GOT3 (cell line): ENCODE data around the gene ABHD15.
"Not testable (repeated sequence)": the region's sequence is repeated elsewhere in the genome, so short reads cannot be mapped to it uniquely, and the experiment has no call there.

Experiments
- DNase-seq: peaks from one replicate; lab custom pipeline; 2025; ENCODE audit warnings: mixed read lengths; lab: John Stamatoyannopoulos, UW

Gene ABHD15

DNA sequence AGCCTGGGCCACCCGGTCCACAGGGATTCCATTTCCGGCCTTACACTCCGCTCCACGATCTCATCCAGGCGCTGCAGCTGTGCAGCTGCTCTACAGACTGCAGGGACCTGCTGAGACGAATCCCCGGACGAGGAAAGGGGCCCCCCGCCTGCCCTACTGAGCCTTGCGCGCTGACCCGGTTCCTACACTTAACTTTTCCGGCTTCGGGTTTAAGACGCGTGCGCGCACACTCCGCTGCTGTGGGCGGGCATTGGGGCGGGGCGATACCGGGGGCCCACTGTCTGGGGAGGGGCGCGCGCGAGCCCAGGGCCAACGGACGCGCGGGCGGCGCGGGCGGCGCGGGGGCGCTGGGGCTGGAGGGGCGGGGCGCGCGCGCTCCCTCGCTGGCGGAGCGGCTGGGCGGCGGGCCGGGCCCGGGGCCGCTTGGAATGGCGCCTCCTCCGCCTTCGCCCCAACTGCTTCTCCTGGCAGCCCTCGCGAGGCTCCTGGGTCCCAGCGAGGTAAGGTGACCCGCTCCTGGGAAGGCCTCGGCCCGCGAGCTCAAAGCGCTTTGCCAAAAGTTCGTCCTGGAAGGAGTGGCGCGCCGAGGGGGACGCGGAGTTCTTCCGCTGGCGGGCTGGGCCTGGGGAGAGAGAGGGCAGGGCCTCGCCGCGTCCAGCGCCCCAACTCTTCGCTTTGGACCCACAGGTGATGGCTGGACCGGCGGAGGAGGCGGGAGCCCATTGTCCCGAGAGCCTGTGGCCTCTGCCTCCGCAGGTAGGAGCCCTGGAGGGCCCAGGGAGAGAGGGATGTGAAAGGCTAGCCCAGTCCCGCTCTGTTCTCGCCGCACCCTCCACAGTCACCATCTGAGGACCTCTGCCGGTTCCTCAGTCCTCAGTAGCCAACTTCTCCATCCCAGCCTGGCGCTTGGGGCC lies 1.8 kb upstream of the ABHD15 start, which contains the start of gene TP53I13:
Gene TP53I13 (plus strand): TSS at position 371 of the 914 bp plus-strand sequence. CDS start 58 bp downstream, at position 429.
- peak; percentile 62 for DNase-seq

DNA sequence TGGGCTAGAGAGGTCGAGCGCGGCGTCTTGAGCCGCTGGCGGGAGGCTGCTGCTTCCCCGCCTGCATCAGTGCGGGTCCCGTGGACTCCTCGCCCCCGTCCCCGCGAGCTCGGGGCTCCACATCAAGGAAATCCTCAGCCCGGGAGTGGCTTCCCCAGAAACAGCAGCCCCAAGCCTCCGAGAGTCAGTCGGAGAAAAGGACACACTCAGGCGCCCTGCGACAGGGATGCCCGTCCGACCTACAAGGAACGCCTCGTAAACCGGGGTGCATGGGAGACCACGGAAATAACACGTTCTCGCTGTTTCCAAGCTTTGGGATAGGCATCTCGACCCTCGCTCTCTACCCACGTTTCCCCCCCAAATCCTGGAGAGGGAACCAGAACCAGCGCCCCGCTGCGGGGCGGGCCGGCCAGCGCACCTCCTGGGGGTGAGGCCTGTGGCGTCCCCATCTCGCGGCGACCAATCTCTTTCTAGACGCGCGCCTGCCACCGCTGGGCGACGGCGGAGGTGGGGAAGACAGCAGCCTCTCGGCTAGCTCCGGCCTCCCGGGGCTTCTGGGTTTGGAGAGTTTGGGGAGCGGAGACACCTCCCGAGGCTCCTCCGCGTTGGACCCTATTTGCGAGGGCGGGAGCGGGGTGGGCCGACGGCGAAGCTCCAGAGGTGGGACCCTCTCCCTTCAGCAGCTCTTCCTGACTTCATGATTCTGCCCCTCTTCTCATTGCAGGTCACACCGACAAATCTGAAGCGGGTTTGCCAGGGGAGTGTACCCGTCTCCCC lies 905 bp upstream of the ABHD15 start:
- no peak for DNase-seq

DNA sequence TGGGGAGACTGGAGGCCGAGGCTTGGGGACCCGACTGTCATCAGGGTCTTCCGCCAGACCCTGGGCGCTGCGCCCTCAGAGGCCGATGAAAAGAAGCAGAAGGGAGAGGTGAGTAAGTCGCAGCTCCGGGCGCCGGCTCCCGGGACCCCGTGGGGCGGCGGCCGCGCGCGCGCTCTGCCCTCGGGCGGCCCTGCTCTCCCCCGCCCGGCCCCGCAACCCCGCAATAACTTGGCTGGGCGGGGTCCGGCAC lies 392 bp upstream of the ABHD15 start:
- DNase-seq, result no peak

DNA sequence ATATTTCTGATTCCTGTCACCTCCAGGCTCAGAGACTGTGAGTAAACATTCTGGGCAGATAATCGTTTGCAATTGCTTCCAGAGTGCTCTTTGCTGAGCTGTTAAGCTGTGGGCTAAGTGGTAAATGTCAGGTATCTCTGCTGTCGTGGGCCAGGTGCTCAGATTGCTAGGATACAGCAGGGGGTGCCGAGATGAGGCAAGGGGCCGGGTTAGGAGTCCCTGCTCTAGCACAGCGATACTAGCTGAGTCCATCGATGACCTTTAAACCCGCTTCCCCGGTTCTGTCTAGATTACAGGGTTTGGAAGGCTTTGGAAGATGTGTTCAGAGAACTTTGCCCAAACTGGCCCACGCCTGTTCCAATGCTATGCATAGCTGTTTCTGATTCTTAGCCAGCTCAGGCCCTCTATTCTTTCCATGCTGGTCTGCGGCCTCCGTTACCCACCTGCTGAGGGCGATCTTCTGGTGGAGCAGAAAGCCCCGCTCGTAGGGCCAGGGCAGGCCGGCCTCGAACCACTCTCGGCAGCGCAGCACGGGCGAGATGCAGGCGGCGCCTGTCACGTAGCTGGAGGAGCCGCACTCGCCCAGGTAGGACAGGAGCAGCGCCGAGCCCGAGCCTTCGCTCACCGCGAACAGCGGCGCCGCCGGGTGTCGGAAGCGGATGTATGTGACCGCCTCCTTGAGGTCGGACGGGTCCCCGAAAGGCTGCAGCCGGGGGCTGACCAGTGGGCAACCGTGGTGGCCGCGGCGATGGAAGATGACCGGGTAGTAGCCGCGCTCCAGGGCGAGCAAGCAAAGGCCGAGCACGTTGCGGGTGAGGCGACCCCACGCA lies 979 bp downstream of the ABHD15 start:
- DNase-seq, result no peak

DNA sequence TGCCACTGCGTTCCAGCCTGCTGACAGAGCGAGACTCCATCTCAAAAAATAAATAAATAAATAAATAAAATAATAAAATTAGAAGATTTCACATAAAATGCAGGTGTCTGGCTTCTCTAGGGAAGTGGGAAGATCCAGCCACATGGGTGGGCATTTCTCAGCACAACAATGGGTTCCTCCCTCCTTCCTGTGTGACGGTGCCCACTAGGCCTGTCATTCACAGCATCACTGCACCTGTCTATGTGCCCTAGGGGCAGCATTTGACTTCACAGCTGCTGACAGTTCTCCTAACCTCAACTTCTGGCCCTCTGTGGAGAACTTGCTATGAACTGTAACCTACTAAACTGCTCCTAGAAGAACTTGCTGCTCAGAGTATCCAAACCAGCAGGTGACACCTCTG lies 3.0 kb downstream of the ABHD15 start:
- no peak for DNase-seq

DNA sequence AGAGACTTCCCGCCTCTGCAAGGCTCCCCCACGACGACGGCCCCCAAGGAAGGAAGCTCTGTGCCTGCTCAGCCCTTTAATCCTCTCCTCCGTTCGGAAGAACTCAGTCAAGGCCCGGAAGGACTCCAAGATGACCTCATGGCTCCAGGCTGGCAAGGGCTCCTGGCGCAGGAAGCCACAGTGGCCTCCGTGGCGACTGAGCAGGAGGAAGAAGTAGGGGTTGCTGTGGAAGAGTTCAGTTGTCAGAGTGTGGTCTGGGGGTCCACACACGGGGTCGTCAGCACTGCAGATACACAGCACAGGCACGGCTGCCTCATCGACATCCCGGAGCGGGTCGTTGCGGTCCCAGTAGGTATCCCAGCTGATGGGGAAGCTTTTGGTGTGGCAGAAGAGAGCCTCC lies 4.2 kb downstream of the ABHD15 start:
- no peak for DNase-seq

DNA sequence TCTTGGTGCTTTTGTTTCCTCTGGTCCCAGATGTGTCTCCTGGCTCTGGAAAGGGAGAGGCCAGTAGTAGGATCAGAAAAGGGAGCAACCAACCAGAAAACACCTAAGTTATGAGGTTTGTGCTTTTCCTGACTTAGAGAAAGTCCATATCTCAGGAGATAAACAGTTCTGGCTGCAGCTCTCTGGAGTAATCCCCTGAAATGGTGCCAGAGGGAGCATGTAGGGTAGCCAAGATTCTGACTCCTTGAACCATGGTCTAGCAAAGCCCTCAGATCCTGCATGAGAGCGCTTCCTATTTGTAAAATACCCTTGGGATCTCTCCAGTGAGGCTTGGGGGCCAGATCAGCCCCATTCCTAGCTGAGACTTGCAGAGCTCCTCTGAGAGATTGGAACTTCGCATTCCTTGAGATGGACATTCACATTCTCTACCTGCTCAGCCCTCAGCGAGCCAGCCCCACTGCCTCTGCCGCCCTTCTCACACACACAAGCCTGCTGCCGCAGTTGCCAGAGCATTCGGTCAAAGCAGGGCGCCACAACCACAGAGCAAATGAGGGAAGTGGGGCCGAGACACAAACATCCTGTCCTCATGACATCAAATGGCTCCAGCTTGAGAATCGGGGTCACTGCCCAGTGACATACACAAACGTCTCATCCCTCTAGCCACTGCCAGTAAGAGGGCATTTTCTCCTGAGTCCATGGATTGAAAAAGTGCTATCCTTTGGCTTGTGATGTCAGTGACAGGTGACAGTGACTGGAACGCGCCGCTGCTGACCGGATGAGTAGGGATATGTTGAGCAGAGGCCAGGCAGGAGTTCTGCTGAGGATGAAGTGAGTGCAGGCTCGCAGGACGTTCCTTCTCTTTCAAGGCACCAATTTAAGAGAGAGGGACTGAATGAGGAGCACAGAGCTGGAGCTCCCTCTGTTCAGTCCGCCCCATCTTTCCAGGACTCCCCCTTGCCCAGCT lies 5.0 kb downstream of the ABHD15 start:
- no peak for DNase-seq

DNA sequence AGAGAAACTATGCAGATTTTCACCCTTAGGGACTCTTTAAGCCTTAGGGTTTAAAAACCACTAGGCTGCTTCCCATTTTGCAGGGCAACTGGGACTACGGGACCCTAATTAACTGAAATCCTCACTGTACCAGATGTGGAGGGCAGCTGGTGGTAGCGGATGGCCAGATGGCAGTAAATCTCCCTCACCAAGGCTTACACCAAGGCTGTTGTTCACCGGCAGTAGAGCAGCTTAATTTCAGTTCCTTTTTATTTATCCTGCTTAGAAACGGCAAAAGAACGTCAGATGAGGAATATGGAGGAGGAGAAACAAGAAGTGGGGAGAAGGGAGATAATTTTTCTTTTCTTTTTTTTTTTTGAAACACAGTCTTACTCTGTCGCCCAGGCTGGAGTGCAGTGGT lies 6.5 kb downstream of the ABHD15 start:
- no peak for DNase-seq

DNA sequence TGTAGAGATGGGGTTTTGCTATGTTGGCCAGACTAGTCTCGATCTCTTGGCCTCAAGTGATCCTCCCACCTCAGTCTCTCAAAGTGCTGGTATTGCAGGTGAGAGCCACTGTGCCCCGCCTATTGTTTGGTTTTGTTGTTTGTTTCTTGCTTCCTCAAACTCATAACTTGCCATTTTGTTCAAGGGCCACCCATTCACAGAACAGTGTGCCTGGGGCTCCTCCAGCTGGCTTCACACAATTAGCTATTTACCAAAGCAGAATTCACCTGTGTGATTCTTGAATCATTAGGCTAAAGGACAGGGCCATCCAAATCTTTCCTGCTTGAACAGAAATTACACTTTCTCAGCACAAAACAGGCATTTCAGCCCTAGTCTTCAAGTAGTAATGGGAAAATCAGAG lies 7.2 kb downstream of the ABHD15 start:
- DNase-seq, result no peak

DNA sequence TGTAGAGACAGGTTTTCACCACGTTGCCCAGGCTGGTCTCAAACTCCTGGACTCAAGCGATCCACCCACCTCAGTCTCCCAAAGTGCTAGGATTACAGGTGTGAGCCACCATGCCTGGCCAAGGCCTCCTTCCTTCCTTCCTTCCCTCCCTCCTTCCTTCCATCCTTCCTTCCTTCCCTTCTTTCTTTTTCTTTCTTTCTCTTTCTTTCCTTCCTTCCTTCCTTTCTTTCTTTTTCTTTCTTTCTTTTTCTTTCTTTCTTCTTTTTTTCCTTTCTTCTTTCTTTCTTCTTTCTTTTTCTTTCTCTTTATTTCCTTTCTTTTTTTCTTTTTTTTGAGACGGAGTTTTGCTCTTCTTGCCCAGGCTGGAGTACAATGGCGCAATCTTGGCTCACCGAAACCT lies 8.7 kb downstream of the ABHD15 start:
- not testable (repeated sequence) for DNase-seq

DNA sequence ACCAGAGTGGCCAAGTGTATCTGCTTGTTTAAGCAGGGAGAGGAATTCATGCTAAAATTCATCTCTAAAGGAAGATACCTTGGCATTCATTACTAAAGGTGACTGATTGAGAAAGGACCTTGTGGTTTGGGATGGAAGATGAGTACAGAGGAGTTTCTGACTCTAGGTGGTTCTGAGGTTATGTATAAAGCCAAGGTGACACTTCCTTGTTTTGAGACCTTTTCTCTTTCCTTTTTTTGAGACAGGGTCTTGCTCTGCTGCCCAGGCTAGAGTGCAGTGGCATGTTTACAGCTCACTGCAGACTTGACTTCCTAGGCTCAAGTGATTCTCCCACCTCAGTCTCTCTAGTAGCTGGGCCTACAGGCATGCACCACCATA lies 9.1 kb downstream of the ABHD15 start:
- DNase-seq, result no peak

DNA sequence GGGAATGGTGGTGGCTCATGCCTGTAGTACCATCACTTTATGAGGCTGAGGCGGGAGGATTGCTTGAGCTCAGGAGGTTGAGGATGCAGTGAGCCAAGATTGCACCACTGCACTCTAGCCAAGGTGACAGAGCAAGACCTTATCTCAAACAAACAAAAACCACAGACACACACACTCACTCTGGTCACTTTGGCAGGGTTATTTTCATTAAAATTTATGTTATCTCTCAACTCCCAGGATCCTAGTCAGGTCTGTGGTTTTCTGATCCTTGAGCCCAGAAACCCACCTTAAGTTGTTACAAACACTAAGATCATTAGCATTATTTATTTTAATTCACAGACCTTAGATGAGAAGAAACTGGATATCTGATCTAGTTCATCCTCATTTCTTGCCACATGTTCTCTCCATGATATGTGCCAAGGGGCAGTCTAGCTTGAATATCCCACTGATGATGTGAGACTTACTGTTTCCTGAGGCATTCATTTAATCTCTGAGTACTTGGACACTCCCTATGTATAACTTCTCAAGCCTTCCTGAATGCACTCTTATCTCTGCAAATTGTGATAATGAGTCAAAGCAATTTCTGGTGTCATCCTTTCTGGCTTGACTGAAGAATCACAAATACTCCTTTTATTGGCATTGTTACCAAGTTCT lies 9.6 kb downstream of the ABHD15 start:
- no peak for DNase-seq

DNA sequence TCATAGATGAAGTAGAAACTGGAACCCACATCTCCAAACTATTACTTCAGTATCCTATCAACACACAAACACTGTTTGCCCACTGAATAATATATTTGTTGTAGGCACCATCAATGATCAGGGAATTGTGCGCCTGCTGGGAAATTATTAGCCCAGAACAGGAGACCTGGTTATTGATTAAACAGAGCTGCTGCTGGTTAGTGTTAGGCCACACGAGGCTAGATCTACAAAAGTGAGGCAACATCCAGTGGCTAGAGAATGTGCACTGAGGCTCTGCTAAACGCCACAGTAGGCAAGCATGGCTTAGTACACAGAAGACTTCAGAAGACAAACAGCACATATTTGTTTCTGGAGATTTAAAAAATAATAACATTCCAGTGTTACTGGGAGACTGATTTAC lies 11.0 kb downstream of the ABHD15 start:
- DNase-seq, result no peak

DNA sequence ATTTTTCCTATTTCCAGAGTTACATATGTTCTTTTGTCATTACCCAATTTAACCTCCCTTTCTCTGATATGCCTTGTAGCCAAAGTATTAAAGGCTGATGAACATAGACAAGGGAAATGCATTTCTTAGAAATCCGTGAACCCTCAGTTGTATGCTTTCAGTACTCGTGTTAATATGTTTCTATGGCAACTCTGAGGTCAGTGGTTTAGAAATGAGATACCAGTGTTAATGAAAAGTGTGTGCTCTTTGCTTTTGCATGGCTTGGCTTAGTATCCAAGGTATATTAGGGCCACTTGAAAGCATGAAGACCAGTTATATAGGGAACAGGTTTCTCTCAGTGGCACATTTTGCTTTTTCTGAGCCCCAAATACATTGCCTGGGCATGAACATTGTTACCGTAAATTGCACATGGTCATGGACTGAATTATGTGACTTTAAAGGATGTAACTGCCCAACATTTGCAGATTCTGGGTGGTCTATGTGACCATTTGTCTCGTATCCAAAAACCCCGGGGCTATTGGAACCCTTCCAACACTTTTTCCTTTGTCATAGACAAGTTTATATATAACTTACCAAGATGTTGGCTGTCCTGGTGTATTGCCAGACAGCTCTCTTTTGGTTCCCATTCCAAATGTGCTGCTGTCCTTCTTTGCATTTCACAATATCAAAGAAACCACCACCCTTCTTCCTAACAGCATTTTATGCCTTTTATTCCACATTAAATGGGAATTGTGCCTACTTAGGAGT lies 17.5 kb downstream of the ABHD15 start:
- no peak for DNase-seq

DNA sequence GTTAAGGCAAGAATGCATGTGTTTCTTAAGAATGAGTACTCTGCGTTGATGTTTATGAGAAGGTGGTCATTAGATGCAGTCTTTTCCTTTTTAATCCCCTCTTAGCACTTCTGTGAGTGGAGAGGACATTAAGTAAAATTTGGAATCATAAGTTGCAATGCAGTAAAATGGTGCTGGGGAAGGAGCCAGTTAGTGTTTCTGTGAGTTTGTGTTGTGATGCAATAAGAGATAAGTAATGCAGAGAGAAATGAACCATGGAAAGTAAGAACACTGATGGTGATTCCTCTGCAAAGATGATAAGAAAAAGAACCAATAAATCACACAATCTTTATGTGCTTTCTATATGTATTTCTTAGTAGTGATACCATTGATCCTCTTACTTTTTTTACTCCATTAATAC lies 20.0 kb downstream of the ABHD15 start:
- DNase-seq, result no peak

DNA sequence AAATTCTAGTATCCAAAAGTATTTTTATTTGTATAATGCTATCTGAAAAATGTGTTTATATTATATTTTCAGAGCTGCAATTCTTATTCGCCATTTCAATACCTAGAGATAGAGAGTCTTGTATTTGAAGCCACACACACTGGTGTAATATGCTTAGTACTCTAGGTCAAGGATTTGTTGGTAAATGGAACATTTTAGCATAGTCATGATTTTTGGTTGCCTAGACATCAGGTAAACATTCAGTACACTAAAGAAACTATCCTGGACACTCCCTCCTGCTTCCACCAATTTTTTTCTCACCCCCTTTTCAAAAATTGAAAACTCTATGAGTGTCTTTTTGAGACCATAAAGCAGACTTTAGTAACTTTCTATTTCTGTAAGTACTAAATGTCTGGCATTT lies 20.8 kb downstream of the ABHD15 start:
- no peak for DNase-seq

DNA sequence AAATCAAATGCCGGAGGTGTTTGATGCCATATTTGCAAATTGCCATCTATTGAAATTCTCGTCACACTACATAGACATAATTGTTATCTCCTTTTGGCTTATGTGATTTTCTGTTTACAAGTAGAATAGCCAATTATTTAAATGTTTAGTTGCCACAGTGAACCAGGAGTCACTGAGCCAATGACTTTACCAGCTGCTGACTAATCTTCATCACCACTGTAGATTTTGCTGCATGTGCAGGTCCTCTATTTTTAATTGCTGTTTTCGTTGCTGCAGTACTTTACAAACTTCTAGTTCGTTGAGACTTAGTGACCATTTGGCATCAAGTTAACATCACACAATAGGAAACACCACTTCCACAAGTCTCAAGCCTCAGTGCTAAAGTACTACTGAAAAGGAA lies 22.8 kb downstream of the ABHD15 start:
- no peak for DNase-seq

DNA sequence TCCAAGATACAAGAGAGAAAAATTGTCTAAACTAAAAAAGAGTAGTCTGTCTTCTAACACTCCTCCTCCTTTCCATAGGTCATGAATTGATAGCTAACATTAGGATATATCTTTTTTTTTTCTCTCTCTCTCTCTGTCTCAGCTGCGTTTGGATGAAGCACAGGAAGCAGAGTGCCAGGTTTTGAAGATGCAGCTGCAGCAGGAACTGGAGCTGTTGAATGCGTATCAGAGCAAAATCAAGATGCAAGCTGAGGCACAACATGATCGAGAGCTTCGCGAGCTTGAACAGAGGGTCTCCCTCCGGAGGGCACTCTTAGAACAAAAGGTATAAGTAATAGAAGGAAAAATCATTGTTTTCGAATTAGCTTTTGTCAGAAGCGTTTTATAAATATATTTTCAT lies 32.9 kb downstream of the ABHD15 start:
- no peak for DNase-seq

DNA sequence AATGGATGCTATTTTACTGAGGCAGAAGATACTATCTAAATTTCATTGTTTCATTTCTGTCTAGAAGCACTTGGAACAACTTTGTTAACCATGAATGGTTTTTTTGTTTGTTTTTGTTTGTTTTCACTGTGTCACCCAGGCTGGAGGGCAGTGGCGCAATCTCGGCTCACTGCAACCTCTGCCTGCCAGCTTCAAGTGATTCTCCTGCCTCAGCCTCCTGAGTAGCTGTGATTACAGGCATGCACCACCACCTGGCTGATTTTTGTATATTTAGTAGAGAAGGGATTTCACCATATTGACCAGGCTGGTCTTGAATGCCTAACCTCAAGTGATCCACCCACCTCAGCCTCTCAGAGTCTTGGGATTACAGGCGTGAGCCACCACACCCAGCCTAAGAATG lies 40.5 kb downstream of the ABHD15 start:
- DNase-seq, result no peak

DNA sequence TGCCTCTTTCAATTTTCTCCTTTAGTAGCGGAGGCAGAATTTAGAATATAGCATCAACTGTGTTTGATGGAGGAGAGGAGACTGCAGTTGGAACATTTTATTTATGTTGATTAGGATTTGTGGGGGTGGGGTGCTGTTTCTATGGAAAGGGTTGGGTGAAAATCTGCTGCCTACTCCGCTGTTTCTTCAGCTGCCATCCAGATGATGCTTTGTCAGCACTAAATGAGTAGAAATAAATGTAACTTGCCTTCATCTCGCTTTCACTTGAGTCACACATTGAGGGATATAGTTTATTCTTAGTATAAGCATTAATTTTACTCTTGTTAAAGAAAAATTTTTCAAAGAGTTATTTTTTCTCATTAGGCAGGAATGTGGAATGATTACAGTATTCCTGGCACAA lies 42.1 kb downstream of the ABHD15 start:
- no peak for DNase-seq
